HepG2 (cell line): ENCODE data around the gene MC1R. TPM values are rescaled to one million over a fixed set of nuclear protein-coding genes. Genes with fewer than 3 reads are reported as not detected.
A peak's percentile ranks its signal among the peaks of the same experiment; 100 is the strongest.

Experiments
- IRF2 ChIP-seq: IDR thresholded peaks from 2 replicates; pipeline ENCODE4 v1.6.1; 2018; ENCODE audit warnings: missing genetic modification reagents, missing compliant biosample characterization
- MYNN ChIP-seq: sonication (generic); formaldehyde crosslinking; IDR thresholded peaks from 2 replicates; pipeline ENCODE4 v1.4.0; 2020; ENCODE audit warnings: mild to moderate bottlenecking, low read depth, missing genetic modification reagents
- NCOA2 ChIP-seq: sonication (generic); formaldehyde crosslinking; IDR thresholded peaks from 2 replicates; pipeline ENCODE4 v1.8.0; 2022; ENCODE audit warnings: inconsistent platforms
- NFYC ChIP-seq: IDR thresholded peaks from 2 replicates; pipeline ENCODE4 v1.6.1; 2016; ENCODE audit warnings: missing genetic modification reagents, missing compliant biosample characterization
- TEAD3 ChIP-seq: optimal IDR thresholded peaks from 2 replicates; pipeline ENCODE3; 2016; ENCODE audit warnings: borderline replicate concordance
- ZFP36L1 ChIP-seq: sonication (generic); formaldehyde crosslinking; IDR thresholded peaks from 2 replicates; pipeline ENCODE4 v1.8.0; 2022; ENCODE audit warnings: mild to moderate bottlenecking, missing genetic modification reagents, moderate library complexity
- ZNF431 ChIP-seq: sonication (generic); formaldehyde crosslinking; IDR thresholded peaks from 2 replicates; pipeline ENCODE4 v1.9.0; 2022; ENCODE audit warnings: missing genetic modification reagents, low read depth, mild to moderate bottlenecking, borderline replicate concordance
- ZNF713 ChIP-seq: sonication (generic); formaldehyde crosslinking; IDR thresholded peaks from 2 replicates; pipeline ENCODE4 v1.4.0; 2020; ENCODE audit warnings: mild to moderate bottlenecking, missing genetic modification reagents
- ZNF75D ChIP-seq: sonication (generic); formaldehyde crosslinking; IDR thresholded peaks from 2 replicates; pipeline ENCODE4 v1.8.1; 2023; ENCODE audit warnings: missing genetic modification reagents, mild to moderate bottlenecking, borderline replicate concordance
- ZSCAN25 ChIP-seq: sonication (generic); formaldehyde crosslinking; IDR thresholded peaks from 2 replicates; pipeline ENCODE4 v1.8.0; 2022; ENCODE audit warnings: mild to moderate bottlenecking, missing genetic modification reagents
- ZSCAN29 ChIP-seq: sonication (generic); formaldehyde crosslinking; conservative IDR thresholded peaks from 2 replicates; pipeline ENCODE4 v1.4.0; 2020; ENCODE audit warnings: mild to moderate bottlenecking, missing genetic modification reagents
- polyA plus RNA-seq, 8 experiments: library from polyadenylated mRNA; depleted of rRNA in 3 of 8; stranded (reverse) in 7 of 8; unstranded in 1 of 8; fragments of >200 nt; fragmentation: Illumina TruSeq in 4 of 8; extraction: Trizol in 4 of 8; gene quantifications; 2 replicates each; pipeline versions ENCODE4 v1.2.1 to v1.2.3, GENCODE V29; 2011 to 2016; ENCODE audit warnings: low read depth in 4 of 8, missing spikeins in 1 of 8, mixed read lengths in 1 of 8; ENCODE audit not compliant: insufficient read depth in 1 of 8
- total RNA-seq, 5 experiments: library from RNA; depleted of rRNA; stranded (reverse); fragments of >200 nt; fragmentation: Illumina TruSeq; extraction: Trizol; gene quantifications; 2 replicates each; pipeline ENCODE4 v1.2.3, GENCODE V29; 2016; ENCODE audit warnings: low read depth in 1 of 5
- TF ChIP-seq, protein P1 (sequence below): sonication (generic); formaldehyde crosslinking; IDR thresholded peaks from 2 replicates; pipeline ENCODE4 v1.8.0; 2022; ENCODE audit warnings: missing genetic modification reagents, mild to moderate bottlenecking, moderate library complexity, borderline replicate concordance
- TF ChIP-seq, protein P2 (sequence below): sonication (generic); formaldehyde crosslinking; IDR thresholded peaks from 2 replicates; pipeline ENCODE4 v1.5.0; 2020; ENCODE audit warnings: missing genetic modification reagents, mild to moderate bottlenecking, borderline replicate concordance
- TF ChIP-seq, protein P3 (sequence below): sonication (generic); formaldehyde crosslinking; IDR thresholded peaks from 2 replicates; pipeline ENCODE4 v1.5.0; 2020; ENCODE audit warnings: mild to moderate bottlenecking, missing genetic modification reagents

Gene MC1R
- total and polyA plus RNA-seq, 2 of the 13 experiments (the other 11 are each of a cell fraction or from before 2014, with no cell fraction given), result 9.1 to 14.8 TPM

DNA sequence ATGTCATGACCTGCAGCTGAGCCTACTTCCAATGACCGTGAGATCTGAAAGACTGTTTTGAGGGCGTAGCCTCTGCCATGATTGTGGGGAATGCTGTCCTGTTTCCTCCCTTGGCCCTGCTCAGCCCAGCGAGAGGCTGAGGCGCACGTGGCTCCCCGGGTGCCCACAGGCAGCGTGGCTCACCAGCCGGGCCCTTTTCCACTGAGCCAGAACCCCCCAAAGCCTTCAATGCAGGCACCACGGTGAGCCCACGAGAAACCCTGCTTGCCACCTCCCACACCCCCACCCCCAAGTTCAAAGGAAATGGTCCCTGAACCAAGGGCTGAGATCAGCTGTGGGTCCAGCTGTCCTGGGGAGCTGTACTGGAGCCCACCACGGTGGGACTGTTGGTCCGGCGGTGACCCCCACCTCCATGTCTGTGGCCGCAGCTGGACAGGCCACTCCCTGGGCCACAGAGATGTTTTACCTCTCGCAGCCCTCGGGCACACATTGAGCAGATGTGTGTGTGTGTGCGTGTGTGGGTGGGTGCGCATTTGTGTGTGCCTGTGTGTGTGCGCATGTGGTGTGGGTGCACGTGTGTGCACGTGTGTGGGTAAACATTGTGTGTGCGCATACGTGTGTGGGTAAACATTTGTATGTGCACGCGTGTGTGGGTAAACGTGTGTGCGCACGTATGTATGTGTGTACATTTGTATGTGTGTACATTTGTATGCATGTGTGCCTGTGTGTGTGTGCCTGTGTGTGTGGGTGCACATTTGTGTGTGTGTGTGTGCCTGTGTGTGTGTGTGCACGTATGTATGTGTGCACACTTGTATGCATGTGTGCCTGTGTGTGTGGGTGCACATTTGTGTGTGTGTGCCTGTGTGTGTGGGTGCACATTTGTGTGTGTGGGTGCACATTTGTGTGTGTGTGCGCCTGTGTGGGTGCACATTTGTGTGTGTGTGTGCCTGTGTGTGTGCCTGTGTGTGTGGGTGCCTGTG lies 5.0 kb upstream of the MC1R start (continued):
- TF ChIP-seq, protein P1, sequence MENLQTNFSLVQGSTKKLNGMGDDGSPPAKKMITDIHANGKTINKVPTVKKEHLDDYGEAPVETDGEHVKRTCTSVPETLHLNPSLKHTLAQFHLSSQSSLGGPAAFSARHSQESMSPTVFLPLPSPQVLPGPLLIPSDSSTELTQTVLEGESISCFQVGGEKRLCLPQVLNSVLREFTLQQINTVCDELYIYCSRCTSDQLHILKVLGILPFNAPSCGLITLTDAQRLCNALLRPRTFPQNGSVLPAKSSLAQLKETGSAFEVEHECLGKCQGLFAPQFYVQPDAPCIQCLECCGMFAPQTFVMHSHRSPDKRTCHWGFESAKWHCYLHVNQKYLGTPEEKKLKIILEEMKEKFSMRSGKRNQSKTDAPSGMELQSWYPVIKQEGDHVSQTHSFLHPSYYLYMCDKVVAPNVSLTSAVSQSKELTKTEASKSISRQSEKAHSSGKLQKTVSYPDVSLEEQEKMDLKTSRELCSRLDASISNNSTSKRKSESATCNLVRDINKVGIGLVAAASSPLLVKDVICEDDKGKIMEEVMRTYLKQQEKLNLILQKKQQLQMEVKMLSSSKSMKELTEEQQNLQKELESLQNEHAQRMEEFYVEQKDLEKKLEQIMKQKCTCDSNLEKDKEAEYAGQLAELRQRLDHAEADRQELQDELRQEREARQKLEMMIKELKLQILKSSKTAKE (CRISPR knock-in tag), result peak; percentile 62
- TF ChIP-seq ZFP36L1 (CRISPR knock-in tag) (no peak), MYNN (CRISPR knock-in tag) (no peak), NCOA2 (CRISPR knock-in tag) (no peak), ZNF713 (CRISPR knock-in tag) (no peak), ZSCAN25 (CRISPR knock-in tag) (no peak), ZSCAN29 (CRISPR knock-in tag) (no peak), IRF2 (no peak), TEAD3 (CRISPR knock-in tag) (no peak), ZNF75D (CRISPR knock-in tag) (no peak), NFYC (CRISPR knock-in tag) (no peak), ZNF431 (CRISPR knock-in tag) (no peak)
- TF ChIP-seq, protein P2, sequence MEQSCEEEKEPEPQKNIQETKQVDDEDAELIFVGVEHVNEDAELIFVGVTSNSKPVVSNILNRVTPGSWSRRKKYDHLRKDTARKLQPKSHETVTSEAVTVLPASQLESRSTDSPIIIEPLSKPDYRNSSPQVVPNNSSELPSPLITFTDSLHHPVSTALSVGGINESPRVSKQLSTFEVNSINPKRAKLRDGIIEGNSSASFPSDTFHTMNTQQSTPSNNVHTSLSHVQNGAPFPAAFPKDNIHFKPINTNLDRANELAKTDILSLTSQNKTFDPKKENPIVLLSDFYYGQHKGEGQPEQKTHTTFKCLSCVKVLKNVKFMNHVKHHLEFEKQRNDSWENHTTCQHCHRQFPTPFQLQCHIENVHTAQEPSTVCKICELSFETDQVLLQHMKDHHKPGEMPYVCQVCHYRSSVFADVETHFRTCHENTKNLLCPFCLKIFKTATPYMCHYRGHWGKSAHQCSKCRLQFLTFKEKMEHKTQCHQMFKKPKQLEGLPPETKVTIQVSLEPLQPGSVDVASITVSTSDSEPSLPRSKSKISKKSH (CRISPR knock-in tag), result no peak
- TF ChIP-seq, protein P3, sequence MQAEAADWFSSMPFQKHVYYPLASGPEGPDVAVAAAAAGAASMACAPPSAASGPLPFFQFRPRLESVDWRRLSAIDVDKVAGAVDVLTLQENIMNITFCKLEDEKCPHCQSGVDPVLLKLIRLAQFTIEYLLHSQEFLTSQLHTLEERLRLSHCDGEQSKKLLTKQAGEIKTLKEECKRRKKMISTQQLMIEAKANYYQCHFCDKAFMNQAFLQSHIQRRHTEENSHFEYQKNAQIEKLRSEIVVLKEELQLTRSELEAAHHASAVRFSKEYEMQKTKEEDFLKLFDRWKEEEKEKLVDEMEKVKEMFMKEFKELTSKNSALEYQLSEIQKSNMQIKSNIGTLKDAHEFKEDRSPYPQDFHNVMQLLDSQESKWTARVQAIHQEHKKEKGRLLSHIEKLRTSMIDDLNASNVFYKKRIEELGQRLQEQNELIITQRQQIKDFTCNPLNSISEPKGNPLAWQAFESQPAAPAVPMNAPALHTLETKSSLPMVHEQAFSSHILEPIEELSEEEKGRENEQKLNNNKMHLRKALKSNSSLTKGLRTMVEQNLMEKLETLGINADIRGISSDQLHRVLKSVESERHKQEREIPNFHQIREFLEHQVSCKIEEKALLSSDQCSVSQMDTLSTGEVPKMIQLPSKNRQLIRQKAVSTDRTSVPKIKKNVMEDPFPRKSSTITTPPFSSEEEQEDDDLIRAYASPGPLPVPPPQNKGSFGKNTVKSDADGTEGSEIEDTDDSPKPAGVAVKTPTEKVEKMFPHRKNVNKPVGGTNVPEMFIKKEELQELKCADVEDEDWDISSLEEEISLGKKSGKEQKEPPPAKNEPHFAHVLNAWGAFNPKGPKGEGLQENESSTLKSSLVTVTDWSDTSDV (CRISPR knock-in tag), result no peak
